M059J (cell line): Measurements from ENCODE around the gene ARL14EPL. TPM values are rescaled to one million over a fixed set of nuclear protein-coding genes. Genes with fewer than 3 reads are reported as not detected.

ENCODE experiments used
- total RNA-seq: library from RNA; depleted of rRNA; stranded (reverse); fragments of >200 nt; shearing (Covaris generic); gene quantifications from 2 replicates; pipeline ENCODE4 v1.2.3, GENCODE V29; 2014; rRNA removed

ARL14EPL gene
- total RNA-seq, 1 experiment from 2014 or later, result 0.37 TPM

Other genes with a start within 250 kb of the ARL14EPL start
- gene CDO1, start 215.8 kb upstream of the ARL14EPL start, total RNA-seq, result 0.05 and 0.74 TPM in 2 replicates
- 58.8 and 72.3 TPM in 2 replicates for gene ATG12, start 190.9 kb upstream of the ARL14EPL start, total RNA-seq
- 124 and 161 TPM in 2 replicates for gene AP3S1, start 190.5 kb upstream of the ARL14EPL start, total RNA-seq
- gene LVRN, start 70.0 kb upstream of the ARL14EPL start, total RNA-seq, result 0.34 TPM in 1 of 2 replicates, not detected in the other
- 38.7 and 42.2 TPM in 2 replicates for gene COMMD10, start 52.6 kb downstream of the ARL14EPL start, total RNA-seq